Keratinocyte (primary cell): ENCODE results near the gene MAP3K5.

Experiments used
- EZH2 ChIP-seq: IDR thresholded peaks from one replicate; pipeline ENCODE4 v1.6.1; 2012; ENCODE audit warnings: inconsistent platforms, mild to moderate bottlenecking, low read length, moderate library complexity
- TF ChIP-seq, protein P1 (sequence below), 3 experiments: IDR thresholded peaks in 1 of 3; conservative IDR thresholded peaks in 1 of 3; optimal IDR thresholded peaks in 1 of 3; 2 replicates in 2 of 3; 3 replicates in 1 of 3; pipeline versions ENCODE3 to v1.5.1; 2011; ENCODE audit warnings: low read length in 3 of 3, mild to moderate bottlenecking in 3 of 3, moderate library complexity in 2 of 3, control low read depth in 1 of 3, inconsistent platforms in 1 of 3; ENCODE audit not compliant: insufficient read depth in 2 of 3; ENCODE audit errors: extremely low read depth in 1 of 3

GRCh38 chr6:136677344-136677743 lies 114.9 kb downstream of the MAP3K5 start:
- TF ChIP-seq, protein P1, sequence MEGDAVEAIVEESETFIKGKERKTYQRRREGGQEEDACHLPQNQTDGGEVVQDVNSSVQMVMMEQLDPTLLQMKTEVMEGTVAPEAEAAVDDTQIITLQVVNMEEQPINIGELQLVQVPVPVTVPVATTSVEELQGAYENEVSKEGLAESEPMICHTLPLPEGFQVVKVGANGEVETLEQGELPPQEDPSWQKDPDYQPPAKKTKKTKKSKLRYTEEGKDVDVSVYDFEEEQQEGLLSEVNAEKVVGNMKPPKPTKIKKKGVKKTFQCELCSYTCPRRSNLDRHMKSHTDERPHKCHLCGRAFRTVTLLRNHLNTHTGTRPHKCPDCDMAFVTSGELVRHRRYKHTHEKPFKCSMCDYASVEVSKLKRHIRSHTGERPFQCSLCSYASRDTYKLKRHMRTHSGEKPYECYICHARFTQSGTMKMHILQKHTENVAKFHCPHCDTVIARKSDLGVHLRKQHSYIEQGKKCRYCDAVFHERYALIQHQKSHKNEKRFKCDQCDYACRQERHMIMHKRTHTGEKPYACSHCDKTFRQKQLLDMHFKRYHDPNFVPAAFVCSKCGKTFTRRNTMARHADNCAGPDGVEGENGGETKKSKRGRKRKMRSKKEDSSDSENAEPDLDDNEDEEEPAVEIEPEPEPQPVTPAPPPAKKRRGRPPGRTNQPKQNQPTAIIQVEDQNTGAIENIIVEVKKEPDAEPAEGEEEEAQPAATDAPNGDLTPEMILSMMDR (optimal IDR thresholded peaks at IDR 0.05 in 1 of 3, IDR thresholded peaks at IDR 0.05 in 1 of 3, conservative IDR thresholded peaks at IDR 0.05 in 1 of 3; ENCODE audit: extremely low read depth in 1 of 3, insufficient read depth in 2 of 3, low read length in 3 of 3), result no peak
- TF ChIP-seq EZH2, result no peak
